Smooth muscle cell (in vitro differentiated cells): Measurements from ENCODE around the gene BLTP2. TPM values are rescaled to one million over a fixed set of nuclear protein-coding genes. Genes with fewer than 3 reads are reported as not detected.
A peak's percentile ranks its signal among the peaks of the same experiment; 100 is the strongest.

Experiments used
- DNase-seq: peaks from one replicate; lab custom pipeline; 2025; ENCODE audit not compliant: unreplicated experiment; lab: John Stamatoyannopoulos, UW
- H2AFZ ChIP-seq: fragments of 200-600 bp; sonication (generic); 2 replicates; pipeline ENCODE4 v1.6.0; 2016; ENCODE audit warnings: antibody characterized with exemption, low read depth, mild to moderate bottlenecking
- H3F3A ChIP-seq: fragments of 200-600 bp; sonication (generic); 2 replicates; pipeline ENCODE4 v1.6.0; 2017; ENCODE audit warnings: antibody characterized with exemption, low read depth
- H3K27ac ChIP-seq: fragments of 200-600 bp; sonication (generic); 2 replicates; pipeline ENCODE4 v1.5.1; 2016; ENCODE audit warnings: low read depth, mild to moderate bottlenecking
- H3K27me3 ChIP-seq: fragments of 200-600 bp; sonication (generic); 2 replicates; pipeline ENCODE4 v1.6.1; 2016; ENCODE audit warnings: low read depth, mild to moderate bottlenecking
- H3K36me3 ChIP-seq: fragments of 200-600 bp; sonication (generic); 2 replicates; pipeline ENCODE4 v1.5.1; 2016; ENCODE audit warnings: low read depth
- H3K4me1 ChIP-seq: fragments of 200-600 bp; sonication (generic); 2 replicates; pipeline ENCODE4 v1.5.1; 2016; ENCODE audit warnings: low read depth
- H3K4me2 ChIP-seq: fragments of 200-600 bp; sonication (generic); 2 replicates; pipeline ENCODE4 v1.6.0; 2016; ENCODE audit warnings: mild to moderate bottlenecking
- H3K4me3 ChIP-seq: fragments of 200-600 bp; sonication (generic); 2 replicates; pipeline ENCODE4 v1.5.1; 2016; ENCODE audit warnings: mild to moderate bottlenecking
- H3K79me2 ChIP-seq: fragments of 200-600 bp; sonication (generic); 2 replicates; pipeline ENCODE4 v1.6.0; 2016; ENCODE audit warnings: low read depth, mild to moderate bottlenecking
- H3K9ac ChIP-seq: fragments of 200-600 bp; sonication (generic); 2 replicates; pipeline ENCODE4 v1.6.0; 2016; ENCODE audit warnings: low read depth
- H3K9me3 ChIP-seq: fragments of 200-600 bp; sonication (generic); replicated peaks from 2 replicates; pipeline ENCODE4 v1.5.1; 2016; ENCODE audit warnings: low read depth
- H4K20me1 ChIP-seq: fragments of 200-600 bp; sonication (generic); 2 replicates; pipeline ENCODE4 v1.6.0; 2016; ENCODE audit warnings: low read depth
- WGBS: methylation state at CpG from one replicate; pipeline ENCODE4 v1.1.7; 2016; ENCODE audit warnings: low lambda C conversion rate; 5-methylcytosine and 5-hydroxymethylcytosine counted together
- polyA plus RNA-seq: library from polyadenylated mRNA; unstranded; fragments of >200 nt; fragmentation: Nextera tagmentation; extraction: Ambion mirVana; gene quantifications from 2 replicates; pipeline ENCODE4 v1.2.1, GENCODE V29; 2016
- total RNA-seq: library from RNA; depleted of rRNA; stranded (reverse); fragments of >200 nt; gene quantifications from 2 replicates; pipeline ENCODE4 v1.2.3, GENCODE V29; 2014
- TF ChIP-seq, protein P1 (sequence below): fragments of 200-600 bp; sonication (generic); IDR thresholded peaks from 2 replicates; pipeline ENCODE4 v1.5.1; 2017; ENCODE audit warnings: borderline replicate concordance, mild to moderate bottlenecking, antibody characterized with exemption; ENCODE audit not compliant: insufficient read depth, poor library complexity, severe bottlenecking

BLTP2 gene
- total RNA-seq = 63.5 and 93.3 TPM in 2 replicates
- 35.1 and 37.1 TPM in 2 replicates for polyA plus RNA-seq

DNA sequence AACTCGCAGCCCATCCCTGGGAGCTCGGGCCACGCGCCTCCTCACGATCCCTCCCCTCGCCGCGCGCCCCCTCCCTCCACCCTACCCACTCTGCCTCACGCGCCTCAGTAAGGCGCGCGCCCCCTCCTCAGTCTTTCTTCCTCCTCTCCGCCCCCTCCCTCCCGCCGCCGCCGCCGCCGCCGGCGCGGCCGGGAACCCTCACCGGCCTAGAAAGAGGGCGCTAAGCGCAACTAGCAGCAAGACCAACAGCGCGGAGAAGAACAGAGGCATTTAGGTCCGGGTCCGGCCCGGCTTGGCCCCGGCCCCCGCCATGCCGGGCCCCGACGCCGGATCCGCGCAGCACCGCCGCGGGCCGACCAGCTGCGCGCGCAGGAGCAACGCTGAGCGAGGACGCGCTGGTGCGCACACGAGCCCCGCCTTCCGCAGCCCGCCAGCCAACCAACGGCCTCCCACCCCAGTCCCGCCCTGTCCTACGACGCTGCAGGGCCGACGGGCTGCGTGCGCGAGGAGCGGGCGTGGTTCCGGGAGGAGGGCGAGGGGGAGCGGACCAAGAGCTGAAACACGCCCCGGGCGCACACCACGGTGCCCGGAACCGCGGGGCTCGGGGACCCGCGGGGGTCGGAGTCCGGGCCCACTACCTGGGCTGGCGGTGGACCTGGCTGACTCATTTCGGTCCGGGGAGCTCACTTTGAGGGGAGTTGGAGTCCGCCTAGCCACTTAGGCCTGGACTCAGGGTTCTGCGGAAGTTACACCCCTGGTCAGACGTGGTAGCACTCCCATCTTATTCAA is at the start of gene BLTP2:
Gene BLTP2, minus strand, starts transcription at position 372 of the 789 bp plus-strand sequence. Its CDS starts 102 bp downstream, at position 270.
- peaks cover 19% of the 10 kb centered on the region for H3F3A ChIP-seq
- peak within 1 kb of the TSS; percentile 73 for H3K9ac ChIP-seq
- H3K4me3 ChIP-seq = peak within 1 kb of the TSS; percentile 85
- 3% methylated on average over 28 of the region's 89 CpGs for WGBS
- peak; percentile 77 for DNase-seq
- TF ChIP-seq, protein P1, sequence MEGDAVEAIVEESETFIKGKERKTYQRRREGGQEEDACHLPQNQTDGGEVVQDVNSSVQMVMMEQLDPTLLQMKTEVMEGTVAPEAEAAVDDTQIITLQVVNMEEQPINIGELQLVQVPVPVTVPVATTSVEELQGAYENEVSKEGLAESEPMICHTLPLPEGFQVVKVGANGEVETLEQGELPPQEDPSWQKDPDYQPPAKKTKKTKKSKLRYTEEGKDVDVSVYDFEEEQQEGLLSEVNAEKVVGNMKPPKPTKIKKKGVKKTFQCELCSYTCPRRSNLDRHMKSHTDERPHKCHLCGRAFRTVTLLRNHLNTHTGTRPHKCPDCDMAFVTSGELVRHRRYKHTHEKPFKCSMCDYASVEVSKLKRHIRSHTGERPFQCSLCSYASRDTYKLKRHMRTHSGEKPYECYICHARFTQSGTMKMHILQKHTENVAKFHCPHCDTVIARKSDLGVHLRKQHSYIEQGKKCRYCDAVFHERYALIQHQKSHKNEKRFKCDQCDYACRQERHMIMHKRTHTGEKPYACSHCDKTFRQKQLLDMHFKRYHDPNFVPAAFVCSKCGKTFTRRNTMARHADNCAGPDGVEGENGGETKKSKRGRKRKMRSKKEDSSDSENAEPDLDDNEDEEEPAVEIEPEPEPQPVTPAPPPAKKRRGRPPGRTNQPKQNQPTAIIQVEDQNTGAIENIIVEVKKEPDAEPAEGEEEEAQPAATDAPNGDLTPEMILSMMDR = no peak
- H3K9me3 ChIP-seq = no peaks in the 10 kb centered on the region
- H3K27ac ChIP-seq = peak within 1 kb of the TSS; percentile 44
- H3K27me3 ChIP-seq = no peaks in the 10 kb centered on the region
- H4K20me1 ChIP-seq = peaks cover 10% of the 10 kb centered on the region
- peak within 1 kb of the TSS; percentile 71 for H2AFZ ChIP-seq
- H3K79me2 ChIP-seq = peaks cover 26% of the 10 kb centered on the region
- peak within 1 kb of the TSS; percentile 92 for H3K4me2 ChIP-seq
- H3K4me1 ChIP-seq = peaks cover 7% of the 10 kb centered on the region
- peaks cover 6% of the 10 kb centered on the region for H3K36me3 ChIP-seq

DNA sequence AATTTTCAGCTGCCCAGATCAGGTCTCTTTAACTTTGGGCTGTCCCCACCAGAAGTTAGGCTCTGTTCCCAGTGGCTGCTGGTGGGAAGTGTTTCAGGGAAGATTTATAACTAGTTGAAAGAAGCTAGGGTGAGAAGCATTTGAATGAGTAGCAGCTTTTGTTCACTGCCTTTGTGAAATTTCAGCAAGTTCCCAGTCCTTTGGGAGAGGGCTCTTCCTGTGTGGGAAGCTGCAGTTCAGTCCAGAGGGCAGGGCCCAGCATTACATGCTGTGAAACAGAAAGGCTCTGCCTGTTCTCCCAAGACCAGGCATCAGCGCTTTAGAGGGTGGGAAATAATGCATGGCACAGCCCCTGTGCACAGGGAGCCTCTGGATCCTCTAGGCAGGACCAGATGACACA is 48.9 kb upstream of the BLTP2 start:
- TF ChIP-seq, protein P1 = no peak
- Histone ChIP-seq H2AFZ (no peak overlapping the region), H3K27ac (no peak overlapping the region), H3K27me3 (no peaks in the 10 kb centered on the region), H3K4me2 (no peak overlapping the region), H3K9me3 (no peaks in the 10 kb centered on the region), H3K36me3 (peaks cover 32% of the 10 kb centered on the region), H3K4me3 (no peak overlapping the region), H3F3A (no peaks in the 10 kb centered on the region), H3K79me2 (no peaks in the 10 kb centered on the region), H3K4me1 (no peaks in the 10 kb centered on the region), H3K9ac (no peak overlapping the region), H4K20me1 (no peaks in the 10 kb centered on the region)
- DNase-seq = no peak
- 100% methylated on average over 1 of the region's 1 CpG for WGBS

DNA sequence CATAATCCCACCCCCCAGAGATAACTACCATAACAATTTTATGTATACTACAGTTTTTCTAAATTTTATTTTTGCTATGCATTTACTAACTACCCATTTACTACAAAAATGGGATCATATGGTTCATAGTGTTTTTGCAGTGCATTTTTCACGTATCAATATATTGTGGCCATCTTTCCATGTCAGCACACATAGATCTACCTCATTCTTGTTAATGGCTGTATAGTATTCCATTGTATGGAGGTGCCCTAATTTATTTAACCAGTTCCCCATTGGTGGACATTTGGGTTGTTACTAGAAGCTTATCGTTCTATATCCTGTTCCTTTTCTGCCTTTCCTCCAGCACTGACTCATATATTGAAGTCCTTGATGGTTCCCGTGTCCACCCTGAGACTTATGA is 44.1 kb upstream of the BLTP2 start:
- H3K9ac ChIP-seq = no peak overlapping the region

More for the DNA sequence above, 44.1 kb upstream of the BLTP2 start:
- TF ChIP-seq, protein P1 = no peak
- WGBS = 97% methylated on average over 3 of the region's 3 CpGs
- no peak overlapping the region for H2AFZ ChIP-seq
- no peaks in the 10 kb centered on the region for H3K27me3 ChIP-seq
- peaks cover 4% of the 10 kb centered on the region for H3F3A ChIP-seq
- no peaks in the 10 kb centered on the region for H3K9me3 ChIP-seq
- H3K36me3 ChIP-seq = peaks cover 66% of the 10 kb centered on the region
- peaks cover 6% of the 10 kb centered on the region for H4K20me1 ChIP-seq
- no peaks in the 10 kb centered on the region for H3K4me1 ChIP-seq
- H3K4me2 ChIP-seq = no peak overlapping the region
- no peak overlapping the region for H3K27ac ChIP-seq
- no peak for DNase-seq
- no peaks in the 10 kb centered on the region for H3K79me2 ChIP-seq
- no peak overlapping the region for H3K4me3 ChIP-seq
